ENCODE measurements around the gene RBBP5.

- TF ChIP-seq POLR2A (IDR thresholded peaks at IDR 0.05; ENCODE audit: low read depth, low read length) (no peak), POLR2AphosphoS5 (IDR thresholded peaks at IDR 0.05; ENCODE audit: low read depth, low read length) (no peak), TAF1 (IDR thresholded peaks at IDR 0.05; ENCODE audit: low read depth, low read length) (no peak), PAX5 (IDR thresholded peaks at IDR 0.05; ENCODE audit: insufficient read depth, low read length, severe bottlenecking) (no peak), POU2F2 (IDR thresholded peaks at IDR 0.05; ENCODE audit: low read depth, low read length) (no peak), SPI1 (IDR thresholded peaks at IDR 0.05; ENCODE audit: low read depth, low read length) (no peak)
These were observed 43.9 kb downstream of the RBBP5 start for GRCh38 chr1:205077934-205078311.
